Astrocyte of the spinal cord (primary cell): ENCODE data around the gene GALNT5.
"Not testable (repeated sequence)": the region's sequence is repeated elsewhere in the genome, so short reads cannot be mapped to it uniquely, and the experiment has no call there.

ENCODE experiments used
- DNase-seq: peaks from one replicate; pipeline ENCODE4 v3.0.0; 2011; ENCODE audit warnings: low read depth, low spot score
- H3K4me3 ChIP-seq: 2 replicates; pipeline ENCODE4 v1.5.1; 2011; ENCODE audit warnings: low read depth, mild to moderate bottlenecking, low read length, moderate library complexity
- in situ Hi-C: cut with HindIII; loops from 2 replicates; pipeline ENCODE4 v1.10.0; 2017; ENCODE audit warnings: low sequenced_read_pairs
- TF ChIP-seq, protein P1 (sequence below): IDR thresholded peaks from 2 replicates; pipeline ENCODE4 v1.5.1; 2012; ENCODE audit warnings: low read depth, mild to moderate bottlenecking, low read length, inconsistent platforms

Gene GALNT5

DNA sequence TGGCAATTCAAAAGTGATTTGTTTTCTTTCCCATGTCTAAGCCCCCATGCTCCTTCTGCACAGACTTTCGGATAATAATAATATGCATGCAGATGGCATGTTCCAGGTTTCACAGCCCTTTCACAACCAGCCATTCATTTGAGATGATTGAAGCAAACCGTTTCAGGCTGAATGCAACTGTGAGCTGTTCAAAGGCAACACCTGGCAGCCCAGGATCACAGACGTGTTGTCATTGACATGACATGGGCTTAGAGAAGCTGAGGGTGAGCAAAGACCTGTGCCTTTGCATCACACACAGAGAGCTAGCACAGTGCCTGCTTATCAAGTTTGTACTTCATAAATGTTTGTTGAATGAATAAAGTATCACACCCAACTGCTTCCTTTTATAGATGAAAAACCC, 80.5 kb downstream of the GALNT5 start:
- in situ Hi-C loops = no loop called here
- TF ChIP-seq, protein P1, sequence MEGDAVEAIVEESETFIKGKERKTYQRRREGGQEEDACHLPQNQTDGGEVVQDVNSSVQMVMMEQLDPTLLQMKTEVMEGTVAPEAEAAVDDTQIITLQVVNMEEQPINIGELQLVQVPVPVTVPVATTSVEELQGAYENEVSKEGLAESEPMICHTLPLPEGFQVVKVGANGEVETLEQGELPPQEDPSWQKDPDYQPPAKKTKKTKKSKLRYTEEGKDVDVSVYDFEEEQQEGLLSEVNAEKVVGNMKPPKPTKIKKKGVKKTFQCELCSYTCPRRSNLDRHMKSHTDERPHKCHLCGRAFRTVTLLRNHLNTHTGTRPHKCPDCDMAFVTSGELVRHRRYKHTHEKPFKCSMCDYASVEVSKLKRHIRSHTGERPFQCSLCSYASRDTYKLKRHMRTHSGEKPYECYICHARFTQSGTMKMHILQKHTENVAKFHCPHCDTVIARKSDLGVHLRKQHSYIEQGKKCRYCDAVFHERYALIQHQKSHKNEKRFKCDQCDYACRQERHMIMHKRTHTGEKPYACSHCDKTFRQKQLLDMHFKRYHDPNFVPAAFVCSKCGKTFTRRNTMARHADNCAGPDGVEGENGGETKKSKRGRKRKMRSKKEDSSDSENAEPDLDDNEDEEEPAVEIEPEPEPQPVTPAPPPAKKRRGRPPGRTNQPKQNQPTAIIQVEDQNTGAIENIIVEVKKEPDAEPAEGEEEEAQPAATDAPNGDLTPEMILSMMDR = no peak
- DNase-seq = no peak
- no peak overlapping the region for H3K4me3 ChIP-seq

DNA sequence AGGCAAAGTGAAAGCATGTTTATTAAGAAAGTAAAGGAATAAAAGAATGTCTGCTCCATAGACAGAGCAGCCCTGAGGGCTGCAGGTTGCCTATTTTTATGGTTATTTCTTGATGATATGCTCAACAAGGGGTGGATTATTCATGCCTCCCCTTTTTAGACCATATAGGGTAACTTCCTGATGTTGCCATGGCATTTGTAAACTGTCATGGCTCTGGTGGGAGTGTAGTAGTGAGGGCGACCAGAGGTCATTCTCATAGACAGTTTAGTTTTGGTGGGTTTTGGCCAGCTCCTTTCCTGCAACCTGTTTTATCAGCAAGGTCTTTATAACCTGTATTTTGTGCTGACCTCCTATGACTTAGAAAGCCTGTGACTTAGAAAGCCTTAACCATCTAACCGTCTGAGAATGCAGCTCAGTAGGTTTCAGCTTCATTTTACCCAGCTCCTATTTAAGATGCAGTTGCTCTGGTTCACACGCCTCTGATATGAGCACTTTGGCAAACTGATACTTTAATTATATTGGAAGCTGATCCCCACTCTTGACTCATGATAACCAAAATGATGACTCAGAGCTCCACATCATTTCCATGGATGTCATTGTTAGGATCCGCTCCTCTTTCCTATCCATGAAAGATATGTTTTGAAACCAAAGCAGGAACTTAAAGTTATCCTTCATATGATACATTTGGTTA, 82.6 kb downstream of the GALNT5 start:
- in situ Hi-C loops = no loop called here
- TF ChIP-seq, protein P1 = no peak
- DNase-seq = peak; percentile 42

DNA sequence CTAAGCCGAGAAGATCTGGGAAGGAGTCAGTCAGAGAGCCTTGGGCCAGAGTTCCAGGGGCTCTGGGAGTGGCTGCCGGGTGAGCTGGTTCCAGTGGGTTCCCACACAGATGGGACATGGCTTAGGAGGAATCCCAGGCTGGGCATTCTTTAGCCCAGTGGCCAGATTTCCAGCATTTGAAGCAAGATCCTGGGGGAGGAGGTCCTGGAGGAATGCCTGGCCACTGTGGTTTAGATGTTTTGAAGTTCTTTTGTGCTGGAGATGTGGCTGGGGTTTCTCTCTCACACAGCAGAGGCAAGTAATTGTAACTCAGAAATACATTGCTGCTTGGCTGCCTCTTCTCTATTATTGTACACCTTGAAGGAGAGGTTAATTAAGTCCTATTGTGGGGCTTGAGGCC, 83.9 kb downstream of the GALNT5 start:
- in situ Hi-C loops, H3K4me3 ChIP-seq: not testable (repeated sequence)
- DNase-seq = peak; percentile 61

More for the DNA sequence above, 82.6 kb downstream of the GALNT5 start:
- H3K4me3 ChIP-seq = no peak overlapping the region

DNA sequence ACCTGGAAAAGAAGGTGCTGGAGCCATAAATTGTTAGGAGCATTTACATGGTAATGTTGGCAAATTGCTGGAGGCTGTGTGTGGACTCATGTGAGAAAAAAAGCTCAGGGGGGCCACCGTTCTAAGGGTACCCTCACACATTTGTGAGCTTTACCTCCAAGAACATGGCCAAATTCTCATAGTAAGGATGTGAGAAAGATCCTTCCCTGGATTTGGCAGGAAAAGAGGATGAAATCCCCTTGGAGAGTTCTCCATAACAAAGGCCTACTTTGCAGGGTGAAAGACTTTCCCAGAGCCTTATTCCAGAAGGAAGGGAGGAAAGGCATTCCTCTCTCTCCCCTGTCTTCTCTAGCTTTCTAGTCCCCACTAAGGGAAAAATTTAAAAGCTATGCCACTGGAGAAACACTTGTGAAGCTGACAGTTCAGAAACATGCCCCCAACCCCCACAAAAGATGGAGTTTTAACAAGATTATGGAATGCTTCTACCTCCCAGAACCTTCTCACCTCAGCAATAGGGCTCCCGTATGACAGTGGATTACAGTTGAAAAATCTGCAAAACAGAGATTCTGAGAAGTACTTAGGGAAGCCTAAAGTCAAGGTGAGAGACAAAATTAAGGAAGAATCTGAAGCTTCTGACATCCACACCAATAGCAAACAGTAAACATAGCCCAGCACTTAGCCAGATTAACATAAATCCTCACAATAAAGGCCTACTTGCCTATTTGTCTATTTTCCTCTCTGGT, 88.3 kb downstream of the GALNT5 start:
- H3K4me3 ChIP-seq = no peak overlapping the region
- no peak for DNase-seq
- TF ChIP-seq, protein P1 = no peak
- in situ Hi-C loops = no loop called here

DNA sequence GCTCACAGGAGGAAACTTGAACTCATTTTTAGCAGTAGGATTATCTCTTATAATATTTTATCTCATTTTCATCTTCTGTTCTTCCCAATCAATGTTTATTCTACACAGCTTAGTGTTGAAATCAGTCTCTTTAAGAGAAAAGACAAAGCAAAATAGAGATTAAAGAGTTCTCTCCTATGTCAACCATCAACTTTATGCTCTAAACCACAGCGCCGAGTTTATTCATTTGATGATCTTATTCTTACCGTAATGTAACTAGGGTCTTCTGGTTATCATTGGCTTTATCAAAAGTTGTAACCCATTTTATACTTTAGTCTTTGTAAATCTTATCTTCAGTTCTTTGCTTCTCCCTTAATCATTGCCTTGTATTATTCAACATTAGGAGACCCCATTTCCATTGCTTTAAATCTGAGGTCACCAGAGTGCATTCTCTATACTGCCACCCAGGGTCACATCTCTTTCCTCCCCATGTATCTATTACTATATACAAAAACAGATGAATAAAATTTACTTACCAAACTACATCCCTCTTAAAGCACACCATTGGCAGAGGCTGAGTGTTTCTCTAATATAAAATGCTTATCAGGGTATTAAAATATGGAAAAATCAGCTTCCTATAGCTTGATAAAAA, 90.9 kb downstream of the GALNT5 start:
- in situ Hi-C loops = no loop called here
- TF ChIP-seq, protein P1 = no peak
- DNase-seq = no peak
- no peak overlapping the region for H3K4me3 ChIP-seq

DNA sequence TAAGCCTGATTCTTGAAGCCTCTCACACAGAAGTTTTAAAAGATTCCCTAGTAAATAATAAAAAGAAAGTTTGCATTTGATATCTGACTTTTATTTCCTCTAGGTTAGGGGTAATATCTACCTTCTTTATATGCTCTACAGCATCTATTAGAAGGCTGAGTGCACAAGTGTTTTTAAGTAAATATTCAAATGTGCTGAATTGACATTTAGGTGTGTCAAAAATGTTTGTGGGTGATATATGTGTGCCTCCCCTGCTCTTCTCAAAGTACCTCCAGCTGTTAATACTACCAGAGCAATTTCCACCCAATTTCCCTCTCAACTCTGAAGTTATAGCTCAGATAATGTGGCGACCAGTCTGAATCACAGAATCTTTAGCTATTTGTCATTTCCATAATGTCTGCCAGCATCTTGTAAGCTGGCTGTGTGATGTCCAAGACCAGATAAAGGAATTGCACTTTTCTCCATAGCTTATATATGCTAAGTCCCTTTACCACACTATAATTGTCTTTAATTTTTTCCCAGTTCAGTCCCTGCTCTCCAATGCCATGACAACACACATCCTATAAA, 92.5 kb downstream of the GALNT5 start:
- TF ChIP-seq, protein P1 = no peak
- in situ Hi-C loops = no loop called here
- no peak overlapping the region for H3K4me3 ChIP-seq
- DNase-seq = no peak
